Astrocyte (in vitro differentiated cells and primary cell): Measurements from ENCODE around the gene DCHS2. TPM values are rescaled to one million over a fixed set of nuclear protein-coding genes. Genes with fewer than 3 reads are reported as not detected.

Source experiments
- DNase-seq: peaks from one replicate; pipeline ENCODE4 v3.0.0-alpha.2; 2010; ENCODE audit warnings: low read depth
- FAIRE-seq: peaks from 2 replicates; lab custom pipeline; 2011; peaks lifted over from hg19 to GRCh38; lab: Jason Lieb, UNC
- H2AFZ ChIP-seq: 2 replicates; pipeline ENCODE4 v1.6.0; 2012; ENCODE audit warnings: low read depth, low read length, inconsistent platforms
- H3K27ac ChIP-seq: 2 replicates; pipeline ENCODE4 v1.5.1; 2011; ENCODE audit warnings: low read depth, low read length, inconsistent platforms
- H3K27me3 ChIP-seq: 2 replicates; pipeline ENCODE4 v1.6.0; 2011; ENCODE audit warnings: low read length, inconsistent platforms; ENCODE audit not compliant: insufficient read depth
- H3K36me3 ChIP-seq: 2 replicates; pipeline ENCODE4 v1.5.1; 2011; ENCODE audit warnings: low read length, inconsistent platforms; ENCODE audit not compliant: insufficient read depth
- H3K4me1 ChIP-seq: 2 replicates; pipeline ENCODE4 v1.5.1; 2011; ENCODE audit warnings: low read length, inconsistent platforms; ENCODE audit not compliant: insufficient read depth
- H3K4me2 ChIP-seq: 2 replicates; pipeline ENCODE4 v1.6.0; 2012; ENCODE audit warnings: low read length, inconsistent platforms
- H3K4me3 ChIP-seq: 2 replicates; pipeline ENCODE4 v1.5.1; 2011; ENCODE audit warnings: low read depth, mild to moderate bottlenecking, low read length, inconsistent platforms; ENCODE audit not compliant: insufficient read depth
- H3K79me2 ChIP-seq: 2 replicates; pipeline ENCODE4 v1.6.0; 2012; ENCODE audit warnings: mild to moderate bottlenecking, low read length, inconsistent platforms; ENCODE audit not compliant: insufficient read depth
- H3K9ac ChIP-seq: 2 replicates; pipeline ENCODE4 v1.6.0; 2012; ENCODE audit warnings: mild to moderate bottlenecking, low read length, inconsistent platforms
- H3K9me3 ChIP-seq: 2 replicates; pipeline ENCODE4 v1.5.1; 2012; ENCODE audit warnings: low read depth, mild to moderate bottlenecking, low read length, inconsistent platforms; ENCODE audit not compliant: insufficient read depth
- H4K20me1 ChIP-seq: 2 replicates; pipeline ENCODE4 v1.6.0; 2012; ENCODE audit warnings: low read length, inconsistent platforms; ENCODE audit not compliant: insufficient read depth
- H3K27ac Mint-ChIP-seq: one replicate; pipeline ENCODE4 v1.8.0; 2021; ENCODE audit warnings: mild to moderate bottlenecking, mixed read lengths; ENCODE audit not compliant: unreplicated experiment
- H3K27me3 Mint-ChIP-seq: one replicate; pipeline ENCODE4 v1.8.0; 2021; ENCODE audit warnings: low read depth, mixed read lengths; ENCODE audit not compliant: unreplicated experiment
- H3K36me3 Mint-ChIP-seq: one replicate; pipeline ENCODE4 v1.8.0; 2021; ENCODE audit warnings: low read depth, mixed read lengths; ENCODE audit not compliant: unreplicated experiment
- H3K4me1 Mint-ChIP-seq: one replicate; pipeline ENCODE4 v1.8.0; 2021; ENCODE audit warnings: low read depth, mixed read lengths; ENCODE audit not compliant: unreplicated experiment
- H3K4me3 Mint-ChIP-seq: one replicate; pipeline ENCODE4 v1.8.0; 2021; ENCODE audit warnings: mild to moderate bottlenecking, moderate library complexity, mixed read lengths; ENCODE audit not compliant: unreplicated experiment
- H3K9me3 Mint-ChIP-seq: one replicate; pipeline ENCODE4 v1.8.0; 2021; ENCODE audit warnings: mild to moderate bottlenecking, mixed read lengths; ENCODE audit not compliant: unreplicated experiment
- CTCF ChIP-seq: IDR thresholded peaks from 2 replicates; pipeline ENCODE4 v1.5.1; 2011; ENCODE audit warnings: low read depth, mild to moderate bottlenecking, inconsistent platforms, low read length, moderate library complexity; ENCODE audit not compliant: insufficient read depth
- EZH2 ChIP-seq: IDR thresholded peaks from 2 replicates; pipeline ENCODE4 v1.6.1; 2012; ENCODE audit warnings: mild to moderate bottlenecking, low read length, inconsistent platforms; ENCODE audit not compliant: insufficient read depth
- total RNA-seq: library from RNA; stranded (reverse); gene quantifications from 2 replicates; pipeline ENCODE4 v1.2.1, GENCODE V29; 2021

Gene DCHS2
- total RNA-seq, 1 donor from 2014 or later = 0.25 TPM

GRCh38 chr4:154315741-154316140 lies 175.9 kb downstream of the DCHS2 start:
- Mint-ChIP-seq H3K9me3 (no peaks in the 10 kb centered on the region), H3K36me3 (no peaks in the 10 kb centered on the region), H3K27ac (no peak overlapping the region), H3K4me3 (no peak overlapping the region), H3K27me3 (no peaks in the 10 kb centered on the region), H3K4me1 (no peaks in the 10 kb centered on the region)
- FAIRE-seq (no peak), DNase-seq (no peak)
- Histone ChIP-seq H4K20me1 (no peaks in the 10 kb centered on the region), H3K9ac (no peak overlapping the region), H3K9me3 (no peaks in the 10 kb centered on the region), H3K4me2 (no peak overlapping the region), H3K36me3 (no peaks in the 10 kb centered on the region), H3K4me1 (no peaks in the 10 kb centered on the region), H3K27ac (no peak overlapping the region), H3K79me2 (no peaks in the 10 kb centered on the region), H3K27me3 (no peaks in the 10 kb centered on the region), H2AFZ (no peak overlapping the region), H3K4me3 (no peak overlapping the region)
- TF ChIP-seq CTCF (no peak), EZH2 (no peak)

DNA sequence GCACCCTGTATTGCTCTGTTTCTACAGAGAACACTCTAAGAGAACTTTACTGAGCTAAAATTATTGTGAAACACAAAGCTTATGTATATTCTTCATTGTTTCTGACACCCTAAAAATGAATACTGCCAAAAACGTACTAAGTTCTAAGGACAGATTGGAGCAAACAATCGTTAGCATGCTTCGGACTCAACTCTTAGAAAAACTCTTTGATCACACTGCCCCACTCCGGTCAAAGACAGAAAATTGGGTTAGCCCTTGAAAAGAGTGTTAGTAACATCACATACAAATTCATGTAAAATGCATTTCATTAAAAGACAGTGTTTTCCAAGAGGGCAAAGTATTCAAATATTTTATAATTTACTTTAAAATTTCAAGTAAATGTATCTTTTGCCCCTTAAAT lies 177.4 kb downstream of the DCHS2 start:
- no peaks in the 10 kb centered on the region for H3K4me1 Mint-ChIP-seq
- H3K9ac ChIP-seq = no peak overlapping the region
- H4K20me1 ChIP-seq = no peaks in the 10 kb centered on the region
- H3K4me2 ChIP-seq = no peak overlapping the region
- H3K36me3 ChIP-seq = no peaks in the 10 kb centered on the region
- H3K36me3 Mint-ChIP-seq = no peaks in the 10 kb centered on the region
- no peaks in the 10 kb centered on the region for H3K79me2 ChIP-seq
- no peak overlapping the region for H3K27ac ChIP-seq
- no peaks in the 10 kb centered on the region for H3K27me3 ChIP-seq
- H3K27me3 Mint-ChIP-seq = no peaks in the 10 kb centered on the region
- no peak overlapping the region for H3K4me3 ChIP-seq
- no peaks in the 10 kb centered on the region for H3K4me1 ChIP-seq
- DNase-seq (peak; percentile 8), FAIRE-seq (peak; percentile 45)
- H3K27ac Mint-ChIP-seq = no peak overlapping the region
- no peak overlapping the region for H3K4me3 Mint-ChIP-seq
- H3K9me3 Mint-ChIP-seq = peaks cover 2% of the 10 kb centered on the region
- H3K9me3 ChIP-seq = no peaks in the 10 kb centered on the region
- no peak overlapping the region for H2AFZ ChIP-seq
- peak; percentile 24 for TF ChIP-seq CTCF
- no peak for TF ChIP-seq EZH2

DNA sequence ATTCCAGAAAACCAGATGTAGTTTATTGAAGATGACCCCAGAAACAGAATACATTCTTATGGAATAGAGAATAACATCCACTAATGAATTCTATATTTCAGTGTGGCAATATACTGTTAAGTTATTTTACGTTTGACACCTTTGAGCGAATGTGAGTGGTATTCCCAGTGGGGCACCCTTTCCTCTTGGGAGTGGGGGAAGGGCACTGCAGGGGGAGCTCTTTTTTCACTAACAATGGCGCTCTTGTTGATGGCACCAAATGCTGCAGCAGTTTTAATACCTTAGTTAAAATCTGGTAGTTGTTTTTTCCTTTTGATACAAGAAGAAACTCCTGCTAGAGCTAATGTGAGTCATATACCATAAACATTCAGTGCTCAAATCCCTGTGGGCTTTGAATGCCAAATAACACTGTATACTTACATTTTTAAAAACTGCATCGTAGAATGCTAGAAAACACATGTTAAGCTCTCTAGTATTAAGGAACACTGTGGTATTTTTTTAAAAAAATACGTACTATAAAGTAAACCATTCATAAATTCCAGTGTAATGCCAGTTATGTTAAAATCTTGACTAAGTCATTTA lies 178.5 kb downstream of the DCHS2 start:
- H3K27me3 Mint-ChIP-seq = no peaks in the 10 kb centered on the region
- TF ChIP-seq EZH2 (no peak), CTCF (no peak)
- Histone ChIP-seq H3K4me1 (no peaks in the 10 kb centered on the region), H3K9me3 (no peaks in the 10 kb centered on the region), H4K20me1 (no peaks in the 10 kb centered on the region), H2AFZ (no peak overlapping the region), H3K27ac (no peak overlapping the region), H3K79me2 (no peaks in the 10 kb centered on the region), H3K4me2 (no peak overlapping the region), H3K4me3 (no peak overlapping the region), H3K9ac (no peak overlapping the region), H3K27me3 (no peaks in the 10 kb centered on the region), H3K36me3 (no peaks in the 10 kb centered on the region)
- FAIRE-seq (no peak), DNase-seq (no peak)
- H3K36me3 Mint-ChIP-seq = no peaks in the 10 kb centered on the region
- peaks cover 2% of the 10 kb centered on the region for H3K9me3 Mint-ChIP-seq
- H3K4me1 Mint-ChIP-seq = no peaks in the 10 kb centered on the region
- H3K4me3 Mint-ChIP-seq = no peak overlapping the region
- no peak overlapping the region for H3K27ac Mint-ChIP-seq
